Neural progenitor cell (in vitro differentiated cells): ENCODE results near the gene TXLNB.

Source experiments
- EZH2 ChIP-seq: fragments of 200-600 bp; sonication (generic); IDR thresholded peaks from 2 replicates; pipeline ENCODE4 v1.6.1; 2017; ENCODE audit warnings: antibody characterized with exemption, mild to moderate bottlenecking, moderate library complexity
- EZH2phosphoT487 ChIP-seq: fragments of 200-600 bp; sonication (generic); IDR thresholded peaks from 2 replicates; pipeline ENCODE4 v1.6.1; 2017; ENCODE audit warnings: antibody characterized with exemption
- TF ChIP-seq, protein P1 (sequence below): fragments of 200-600 bp; sonication (generic); IDR thresholded peaks from 2 replicates; pipeline ENCODE4 v1.5.1; 2017; ENCODE audit warnings: antibody characterized with exemption, mild to moderate bottlenecking

DNA sequence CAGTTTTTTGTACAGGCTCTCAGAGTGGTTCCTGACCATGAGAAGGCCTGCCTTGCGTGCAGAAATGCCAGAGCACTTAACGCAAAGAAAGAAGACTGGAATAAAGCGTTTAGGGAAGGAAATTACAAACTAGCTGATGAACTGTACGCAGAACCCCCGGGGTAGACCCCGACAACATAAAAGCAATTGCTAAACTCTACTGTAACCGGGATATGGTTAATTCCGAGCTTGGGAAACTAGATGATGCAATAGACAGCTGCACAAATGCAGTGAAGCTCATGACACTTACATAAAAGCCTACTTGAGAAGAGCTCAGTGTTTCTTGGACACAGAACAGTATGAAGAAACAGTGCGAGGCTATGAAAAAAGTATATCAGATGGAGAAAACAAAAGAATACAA, 47.0 kb upstream of the TXLNB start:
- TF ChIP-seq EZH2 (no peak), EZH2phosphoT487 (no peak)
- TF ChIP-seq, protein P1, sequence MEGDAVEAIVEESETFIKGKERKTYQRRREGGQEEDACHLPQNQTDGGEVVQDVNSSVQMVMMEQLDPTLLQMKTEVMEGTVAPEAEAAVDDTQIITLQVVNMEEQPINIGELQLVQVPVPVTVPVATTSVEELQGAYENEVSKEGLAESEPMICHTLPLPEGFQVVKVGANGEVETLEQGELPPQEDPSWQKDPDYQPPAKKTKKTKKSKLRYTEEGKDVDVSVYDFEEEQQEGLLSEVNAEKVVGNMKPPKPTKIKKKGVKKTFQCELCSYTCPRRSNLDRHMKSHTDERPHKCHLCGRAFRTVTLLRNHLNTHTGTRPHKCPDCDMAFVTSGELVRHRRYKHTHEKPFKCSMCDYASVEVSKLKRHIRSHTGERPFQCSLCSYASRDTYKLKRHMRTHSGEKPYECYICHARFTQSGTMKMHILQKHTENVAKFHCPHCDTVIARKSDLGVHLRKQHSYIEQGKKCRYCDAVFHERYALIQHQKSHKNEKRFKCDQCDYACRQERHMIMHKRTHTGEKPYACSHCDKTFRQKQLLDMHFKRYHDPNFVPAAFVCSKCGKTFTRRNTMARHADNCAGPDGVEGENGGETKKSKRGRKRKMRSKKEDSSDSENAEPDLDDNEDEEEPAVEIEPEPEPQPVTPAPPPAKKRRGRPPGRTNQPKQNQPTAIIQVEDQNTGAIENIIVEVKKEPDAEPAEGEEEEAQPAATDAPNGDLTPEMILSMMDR = no peak
